ENCODE measurements around the gene TMEM163. TPM values are rescaled to one million over a fixed set of nuclear protein-coding genes. Genes with fewer than 3 reads are reported as not detected.
"Not testable (repeated sequence)": the region's sequence is repeated elsewhere in the genome, so short reads cannot be mapped to it uniquely, and the experiment has no call there.

Gene TMEM163
- total and polyA plus RNA-seq, 9 donors, result 0.24 to 3.6 (median 1.5) TPM

DNA sequence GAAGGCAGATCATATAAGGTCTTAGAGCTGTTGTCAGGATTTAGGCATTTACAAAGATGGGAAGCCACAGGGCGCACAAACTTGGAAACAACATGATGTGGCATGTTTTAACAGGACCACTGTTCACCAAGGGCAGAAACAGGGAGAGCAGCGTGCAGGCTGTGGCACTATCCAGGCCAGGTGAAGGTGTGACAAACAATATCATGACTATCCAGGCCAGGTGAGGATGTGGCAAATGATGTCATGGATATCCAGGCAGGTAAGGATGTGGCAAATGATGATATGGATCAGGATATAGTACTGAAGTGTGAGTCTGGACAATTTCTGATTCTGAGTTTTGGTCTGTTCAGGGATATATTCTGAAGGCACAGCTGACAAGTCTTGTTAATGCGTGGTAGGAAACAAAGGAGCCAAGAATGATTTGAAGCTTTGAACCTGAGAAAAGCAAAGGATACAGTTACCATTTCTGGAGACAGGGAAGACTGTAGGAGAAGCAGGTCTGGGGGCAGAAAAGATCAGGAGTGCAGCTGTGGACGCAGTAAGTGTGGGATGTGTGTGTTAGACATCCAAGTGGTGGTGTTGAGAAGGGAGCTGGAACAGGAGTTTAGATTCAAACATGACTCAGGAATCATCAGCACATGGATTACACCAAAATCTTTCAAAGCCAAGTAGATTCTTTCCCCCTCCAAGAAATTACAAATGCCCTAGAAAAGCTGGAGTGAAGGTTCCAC lies 205.9 kb downstream of the TMEM163 start:
- 63 to 83% (median 79%) methylated on average over 4 of the region's 4 CpGs for WGBS, 3 donors
- DNase-seq, result no peak

GRCh38 chr2:134508391-134508790 lies 210.4 kb downstream of the TMEM163 start:
- no peak for TF ChIP-seq EP300 (IDR thresholded peaks at IDR 0.05)
- TF ChIP-seq CTCF (IDR thresholded peaks at IDR 0.05), result no peak
- TF ChIP-seq POLR2A (IDR thresholded peaks at IDR 0.05), result no peak
- Histone ChIP-seq H3K4me3 (no peak overlapping the region), H3K4me1 (ENCODE audit: insufficient read depth) (no peaks in the 10 kb centered on the region), H3K9me3 (no peaks in the 10 kb centered on the region), H3K36me3 (no peaks in the 10 kb centered on the region), H3K27ac (no peak overlapping the region), H3K27me3 (no peaks in the 10 kb centered on the region)
- 14 to 20% (median 17%) methylated on average over 4 of the region's 4 CpGs for WGBS, 3 donors
- intact Hi-C loops (cut with DNase I), result no loop called here
- no peak for DNase-seq

More for the DNA sequence above, 205.9 kb downstream of the TMEM163 start:
- no peaks in the 10 kb centered on the region for H3K36me3 ChIP-seq
- no peaks in the 10 kb centered on the region for H3K4me1 ChIP-seq (ENCODE audit: insufficient read depth)
- TF ChIP-seq EP300 (IDR thresholded peaks at IDR 0.05), result no peak
- no peak for TF ChIP-seq POLR2A (IDR thresholded peaks at IDR 0.05)
- H3K27me3 ChIP-seq, result no peaks in the 10 kb centered on the region
- H3K4me3 ChIP-seq, result no peak overlapping the region
- no peak overlapping the region for H3K27ac ChIP-seq
- no peaks in the 10 kb centered on the region for H3K9me3 ChIP-seq
- intact Hi-C loops (cut with DNase I), result no loop called here

DNA sequence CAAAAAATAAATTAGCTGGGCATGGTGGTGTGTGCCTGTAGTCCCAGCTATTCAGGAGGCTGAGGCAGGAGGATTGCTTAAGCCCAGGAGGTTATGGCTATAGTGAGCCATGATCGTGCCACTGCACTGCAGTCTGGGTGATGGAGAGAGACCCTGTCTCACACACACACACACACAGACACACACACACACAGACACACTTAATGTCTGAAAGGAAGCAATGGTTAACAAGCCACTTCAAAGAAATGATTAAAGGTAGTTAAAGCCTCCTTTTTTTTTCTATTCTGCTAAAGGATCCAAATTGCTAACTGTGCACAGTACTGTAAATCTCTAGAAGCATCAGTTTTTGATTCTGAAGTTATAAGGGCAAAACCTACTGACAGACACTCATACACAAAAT lies 211.1 kb downstream of the TMEM163 start:
- TF ChIP-seq POLR2A (IDR thresholded peaks at IDR 0.05) (no peak), EP300 (IDR thresholded peaks at IDR 0.05) (no peak), CTCF (IDR thresholded peaks at IDR 0.05) (no peak)
- H3K4me1 ChIP-seq (ENCODE audit: insufficient read depth), result no peaks in the 10 kb centered on the region
- no peaks in the 10 kb centered on the region for H3K27me3 ChIP-seq
- DNase-seq, result no peak
- H3K36me3 ChIP-seq, result no peaks in the 10 kb centered on the region
- no peak overlapping the region for H3K27ac ChIP-seq
- intact Hi-C loops (cut with DNase I), result no loop called here
- no peak overlapping the region for H3K4me3 ChIP-seq
- H3K9me3 ChIP-seq, result no peaks in the 10 kb centered on the region
- whole genome bisulfite sequencing, 3 donors, result 90 to 94% (median 91%) methylated on average over 1 of the region's 1 CpG

DNA sequence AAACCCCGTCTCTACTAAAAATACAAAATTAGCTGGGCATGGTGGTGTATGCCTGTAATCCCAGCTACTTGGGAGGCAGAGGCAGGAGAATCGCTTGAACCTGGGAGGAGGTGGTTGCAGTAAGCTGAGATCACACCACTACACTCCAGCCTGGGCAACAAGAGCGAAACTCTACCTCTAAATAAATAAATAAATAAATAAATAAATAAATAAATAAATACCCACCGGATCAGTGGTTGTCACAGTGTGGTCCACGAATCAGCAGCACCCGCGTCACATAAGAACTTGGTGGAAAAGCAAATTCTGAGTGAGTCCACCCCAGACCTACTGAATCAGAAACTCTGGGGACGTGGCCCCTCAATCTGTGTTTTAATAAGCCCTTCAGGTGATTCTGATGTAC lies 211.6 kb downstream of the TMEM163 start:
- H3K4me1 ChIP-seq (ENCODE audit: insufficient read depth); H3K27ac ChIP-seq; intact Hi-C loops (cut with DNase I); H3K9me3 ChIP-seq; H3K4me3 ChIP-seq; H3K36me3 ChIP-seq; DNase-seq; H3K27me3 ChIP-seq: not testable (repeated sequence)
- WGBS, 3 donors, result 89 to 95% (median 90%) methylated on average over 8 of the region's 8 CpGs

DNA sequence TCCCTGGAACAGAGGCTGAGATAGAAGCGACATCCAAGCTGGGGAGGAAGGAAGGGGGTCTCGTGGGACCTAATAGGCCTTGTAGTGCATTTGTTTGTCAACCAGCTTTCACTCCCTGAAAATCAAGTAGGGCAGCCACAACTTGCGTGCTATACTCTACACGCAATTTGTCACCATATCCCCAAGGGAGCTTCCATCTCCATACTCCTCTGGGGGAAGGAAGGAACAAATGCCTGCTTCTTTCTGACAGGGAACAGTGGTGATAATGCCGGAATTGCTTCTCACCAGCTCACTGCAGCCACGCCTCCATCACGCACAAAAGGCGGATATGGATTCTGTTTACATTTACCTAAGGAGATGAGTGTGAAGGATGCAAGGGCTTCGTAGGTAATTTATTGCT lies 213.4 kb downstream of the TMEM163 start:
- TF ChIP-seq EP300 (IDR thresholded peaks at IDR 0.05) (no peak), POLR2A (IDR thresholded peaks at IDR 0.05) (no peak), CTCF (IDR thresholded peaks at IDR 0.05) (no peak)
- Histone ChIP-seq H3K27ac (no peak overlapping the region), H3K4me3 (no peak overlapping the region), H3K36me3 (no peaks in the 10 kb centered on the region), H3K4me1 (ENCODE audit: insufficient read depth) (no peaks in the 10 kb centered on the region), H3K9me3 (no peaks in the 10 kb centered on the region), H3K27me3 (no peaks in the 10 kb centered on the region)
- WGBS, 3 donors, result 74 to 81% (median 76%) methylated on average over 9 of the region's 9 CpGs
- intact Hi-C loops (cut with DNase I), result no loop called here
- DNase-seq, result no peak
